LNCAP (cell line): ENCODE measurements around the gene AP3B1.

Experiments
- CTCF ChIP-seq: fragments of 450-650 bp; IDR thresholded peaks from 2 replicates; pipeline ENCODE4 v1.5.1; 2017; ENCODE audit warnings: mild to moderate bottlenecking

The AP3B1 gene

GRCh38 chr5:78277715-78278114, 16.8 kb downstream of the AP3B1 start:
- no peak for TF ChIP-seq CTCF

- TF ChIP-seq CTCF = no peak
Observed at GRCh38 chr5:78275998-78276543, 18.4 kb downstream of the AP3B1 start.

- no peak for TF ChIP-seq CTCF
Observed at GRCh38 chr5:78274540-78275197, 19.8 kb downstream of the AP3B1 start.

- no peak for TF ChIP-seq CTCF
Observed at GRCh38 chr5:78273436-78273835, 21.1 kb downstream of the AP3B1 start.

GRCh38 chr5:78271766-78272165, 22.7 kb downstream of the AP3B1 start:
- no peak for TF ChIP-seq CTCF

DNA sequence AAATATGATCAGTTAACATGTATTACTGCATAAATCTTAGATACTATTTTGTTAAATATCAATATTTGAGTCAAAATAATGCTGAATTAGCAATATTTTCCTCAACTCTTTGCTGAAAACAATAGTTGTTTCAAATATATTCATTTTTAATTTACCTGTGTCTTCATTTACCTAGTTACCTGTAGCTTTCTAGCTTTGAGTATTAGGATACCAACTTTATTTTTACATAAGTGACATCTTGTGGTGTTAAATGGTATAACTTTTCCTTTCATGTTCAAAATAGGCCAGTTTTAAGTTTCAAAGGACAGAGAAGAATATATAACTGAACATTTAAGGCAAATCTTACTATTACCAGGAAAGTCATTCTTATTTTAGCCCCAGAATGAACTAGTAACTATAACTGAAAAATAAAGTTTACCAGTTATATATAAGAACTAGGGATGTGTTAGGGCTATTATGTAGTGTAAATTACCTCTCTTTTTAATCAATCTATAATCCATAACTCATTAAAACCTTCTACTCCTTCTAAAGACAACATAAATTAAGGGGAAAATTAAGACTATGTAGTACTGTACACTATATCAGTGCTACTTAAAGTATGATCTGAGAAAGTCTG, 25.3 kb downstream of the AP3B1 start:
- peak; percentile 49 for TF ChIP-seq CTCF

DNA sequence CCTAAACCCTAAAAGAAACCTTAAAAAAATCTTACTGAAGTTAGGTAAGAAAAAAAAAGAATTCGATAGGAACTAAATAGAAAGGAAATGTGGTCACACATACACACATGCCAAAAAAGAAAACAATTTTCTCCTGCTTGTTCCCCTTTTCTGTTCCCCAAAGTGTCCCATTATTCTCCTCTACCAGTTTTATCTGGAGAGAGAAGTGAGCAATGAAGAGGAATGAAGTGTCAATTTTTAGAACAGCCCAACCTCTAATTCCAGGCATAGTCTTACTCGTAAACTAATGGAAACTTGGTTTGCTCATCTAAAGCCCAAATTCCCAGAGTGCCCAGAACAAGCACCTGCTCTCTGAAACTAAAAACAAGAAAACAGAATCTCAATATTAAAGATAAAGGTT, 26.1 kb downstream of the AP3B1 start:
- no peak for TF ChIP-seq CTCF
